SKM-1 (cell line): ENCODE measurements around the gene MRTFA.

Experiments
- DNase-seq: peaks from one replicate; lab custom pipeline; 2025; ENCODE audit not compliant: unreplicated experiment; lab: John Stamatoyannopoulos, UW

MRTFA gene

GRCh38 chr22:40433416-40434090 lies 203.0 kb downstream of the MRTFA start:
- no peak for DNase-seq

GRCh38 chr22:40432625-40433024 lies 203.9 kb downstream of the MRTFA start:
- no peak for DNase-seq

- no peak for DNase-seq
Observed at GRCh38 chr22:40432157-40432556, 204.4 kb downstream of the MRTFA start.

DNA sequence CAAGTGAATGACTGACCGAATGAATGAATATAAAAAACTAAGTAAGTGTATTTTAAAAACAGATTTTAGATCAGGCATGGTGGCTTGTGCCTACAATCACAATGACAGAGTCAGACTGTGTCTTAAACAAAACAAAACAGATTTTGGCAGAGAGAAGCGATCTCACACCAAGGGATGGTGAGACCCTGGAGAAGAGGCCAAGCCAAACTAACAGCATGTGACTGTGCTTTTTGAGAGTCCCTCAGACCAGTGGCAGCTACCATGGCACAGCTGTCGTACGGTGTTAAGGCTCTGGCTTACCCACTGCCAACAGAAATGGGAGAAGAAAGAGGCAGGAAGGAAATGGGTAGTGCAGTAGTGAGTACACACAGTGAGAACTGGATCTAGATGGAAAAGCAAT lies 205.5 kb downstream of the MRTFA start:
- no peak for DNase-seq

DNA sequence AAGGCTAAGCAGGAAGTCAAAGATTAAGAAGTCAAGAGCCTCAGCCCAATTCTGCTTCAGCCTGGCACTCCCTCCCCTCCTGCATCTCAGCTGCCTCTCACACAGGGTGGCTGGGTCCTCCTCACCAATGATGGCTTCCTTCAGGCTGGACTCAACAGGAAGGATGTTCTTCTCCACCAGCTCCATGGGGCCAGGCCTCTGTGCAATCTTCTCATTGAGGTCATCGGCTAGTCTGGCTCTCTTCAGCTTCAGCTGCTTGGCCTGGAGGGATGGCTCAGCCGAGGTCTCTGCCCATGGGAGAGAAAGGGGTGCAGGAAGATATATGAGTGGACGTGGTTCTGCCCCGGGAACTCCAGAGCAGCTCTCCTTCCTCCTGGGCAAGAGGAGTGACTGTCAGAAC lies 207.0 kb downstream of the MRTFA start:
- no peak for DNase-seq

GRCh38 chr22:40428796-40429195 lies 207.7 kb downstream of the MRTFA start:
- DNase-seq = no peak

DNA sequence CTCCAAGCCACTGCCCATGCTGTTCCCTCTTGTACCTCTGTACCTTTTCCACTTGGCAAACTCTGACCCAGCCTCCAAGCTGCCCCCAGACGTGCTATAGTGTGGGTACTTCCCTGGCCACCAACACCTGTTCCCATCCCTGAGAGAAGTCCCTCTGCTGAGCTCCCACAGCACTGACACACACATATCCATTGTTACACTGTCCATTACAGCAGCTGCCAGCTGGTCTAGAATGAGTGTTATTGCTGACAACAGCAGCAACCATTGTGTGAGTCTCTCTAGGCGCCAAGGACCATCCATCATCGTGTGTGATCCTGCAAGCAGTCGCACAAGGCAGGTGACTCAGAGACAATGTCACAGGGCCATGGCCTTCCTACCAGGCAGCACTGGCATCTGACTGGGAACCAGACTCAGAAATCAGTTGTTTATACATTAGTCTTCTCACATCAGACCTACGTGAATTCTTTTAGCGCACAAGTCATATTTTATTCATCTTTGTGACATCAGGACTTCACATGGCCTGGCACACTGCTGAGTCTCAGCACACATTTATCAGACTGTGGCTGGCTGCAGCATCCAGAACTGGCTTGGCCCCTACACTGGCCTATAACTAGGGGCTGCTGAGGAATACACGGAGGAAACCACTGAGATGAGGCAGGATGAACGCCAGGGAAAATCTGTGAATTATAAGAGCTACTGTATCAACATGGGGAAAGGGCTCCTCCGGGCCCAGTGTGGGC lies 209.8 kb downstream of the MRTFA start:
- no peak for DNase-seq

DNA sequence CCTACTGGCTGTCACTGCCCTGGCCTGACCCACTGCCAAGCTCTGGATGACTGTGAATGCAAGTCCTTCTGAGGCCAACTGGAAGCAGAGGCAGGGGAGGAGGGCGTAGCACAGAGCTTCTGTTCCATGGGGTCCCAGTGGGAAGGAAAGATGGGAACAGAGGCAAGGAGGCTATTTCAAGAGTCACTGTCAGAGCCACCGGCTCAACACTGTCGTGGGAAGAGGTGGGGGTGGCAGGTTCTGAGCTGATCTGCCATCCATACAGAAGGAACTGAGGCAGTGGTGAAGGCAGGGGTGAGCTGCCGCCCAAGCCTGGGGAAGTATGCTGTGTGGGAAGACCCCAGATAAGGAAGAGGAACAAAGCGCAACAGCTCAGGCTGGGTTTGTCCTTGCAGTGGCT lies 211.4 kb downstream of the MRTFA start:
- DNase-seq = no peak

- no peak for DNase-seq
Observed at GRCh38 chr22:40423882-40424640, 212.5 kb downstream of the MRTFA start.

DNA sequence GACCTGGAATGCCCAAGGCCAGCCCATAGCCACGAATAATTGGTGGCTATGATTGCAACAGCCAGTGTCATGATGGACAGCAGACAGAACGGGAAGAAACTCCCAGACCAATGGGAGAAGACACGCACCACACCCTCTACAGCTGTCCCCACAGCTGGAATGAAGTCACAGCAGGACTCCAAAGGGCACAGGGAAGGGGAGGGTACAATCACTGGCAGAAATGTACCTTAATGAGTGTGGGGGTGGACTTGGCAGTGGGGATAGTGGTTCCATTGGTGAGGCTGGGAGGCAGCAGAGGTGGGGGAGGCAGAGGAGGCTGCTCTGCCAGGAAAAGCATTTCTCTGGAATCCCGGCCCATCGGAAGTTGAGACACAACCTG lies 213.2 kb downstream of the MRTFA start:
- no peak for DNase-seq

- DNase-seq = no peak
Observed at GRCh38 chr22:40422558-40423309, 213.8 kb downstream of the MRTFA start.

- DNase-seq = no peak
Observed at GRCh38 chr22:40421941-40422340, 214.6 kb downstream of the MRTFA start.

- no peak for DNase-seq
Observed at GRCh38 chr22:40421082-40421350, 215.5 kb downstream of the MRTFA start.

- no peak for DNase-seq
Observed at GRCh38 chr22:40420341-40421081, 216.0 kb downstream of the MRTFA start.

GRCh38 chr22:40419718-40420117 lies 216.8 kb downstream of the MRTFA start:
- no peak for DNase-seq

- no peak for DNase-seq
Observed at GRCh38 chr22:40418366-40419201, 217.9 kb downstream of the MRTFA start.

DNA sequence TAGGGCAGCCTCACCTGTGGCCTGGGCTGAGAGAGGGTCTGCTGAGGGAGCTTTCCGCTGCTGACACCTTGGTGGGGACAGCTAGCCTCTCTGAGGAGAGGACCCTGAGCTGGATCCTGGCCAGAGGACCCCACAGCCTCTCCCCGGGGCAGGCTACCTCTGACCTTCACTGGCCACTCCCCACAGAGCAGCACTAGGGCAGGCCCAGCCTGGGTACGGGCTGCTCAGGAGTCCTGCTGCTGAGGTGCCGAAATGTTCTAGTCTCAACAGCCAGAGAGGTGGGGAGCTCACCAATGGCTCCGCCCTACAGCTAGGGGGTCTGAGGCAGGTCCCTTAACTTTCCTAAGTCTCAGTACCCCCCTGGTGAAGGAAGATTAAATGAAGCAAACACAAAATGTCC lies 218.6 kb downstream of the MRTFA start:
- DNase-seq = no peak

- no peak for DNase-seq
Observed at GRCh38 chr22:40417041-40417440, 219.5 kb downstream of the MRTFA start.

DNA sequence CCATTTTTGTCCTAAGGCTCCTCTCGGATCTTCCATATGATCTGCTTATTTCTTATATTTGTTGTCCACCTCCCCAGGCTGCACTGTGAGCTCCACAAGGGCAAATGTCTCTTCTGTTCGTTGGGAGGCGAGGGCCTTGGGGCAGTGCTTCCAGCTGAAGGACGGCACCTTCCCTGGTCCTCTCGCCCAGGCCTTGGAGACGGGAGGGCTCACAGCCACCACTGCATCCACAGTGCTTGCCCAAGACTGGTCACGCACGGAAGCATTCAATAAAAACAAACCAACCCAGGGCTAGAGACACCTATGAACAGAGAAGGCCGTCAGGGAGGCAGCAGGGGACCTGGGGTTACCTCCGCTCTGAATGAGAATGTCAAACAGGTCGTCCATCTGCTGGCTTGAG lies 219.9 kb downstream of the MRTFA start:
- DNase-seq = no peak

GRCh38 chr22:40416267-40416570 lies 220.3 kb downstream of the MRTFA start:
- DNase-seq = no peak
